PFSK-1 (cell line): ENCODE data around the gene SPZ1.

ENCODE experiments used
- FOXP2 ChIP-seq: optimal IDR thresholded peaks from 2 replicates; pipeline ENCODE3; 2011; ENCODE audit warnings: borderline replicate concordance, control low read depth, inconsistent platforms; ENCODE audit not compliant: insufficient read depth; ENCODE audit errors: extremely low read length, extremely low read depth
- POLR2AphosphoS5 ChIP-seq: IDR thresholded peaks from 2 replicates; pipeline ENCODE4 v1.6.1; 2012; ENCODE audit warnings: low read depth, mild to moderate bottlenecking, control low read depth, low read length, moderate library complexity
- REST ChIP-seq, 2 experiments: IDR thresholded peaks; 2 replicates each; pipeline versions ENCODE4 v1.6.1 to v1.8.0; 2011 to 2012; ENCODE audit warnings: low read depth in 2 of 2, low read length in 2 of 2, control low read depth in 1 of 2, inconsistent platforms in 1 of 2, mild to moderate bottlenecking in 1 of 2, moderate library complexity in 1 of 2; ENCODE audit not compliant: insufficient read depth in 1 of 2
- TAF1 ChIP-seq: IDR thresholded peaks from 2 replicates; pipeline ENCODE4 v1.6.1; 2012; ENCODE audit warnings: low read length, control low read depth, borderline replicate concordance; ENCODE audit not compliant: insufficient read depth

GRCh38 chr5:80360914-80361444 is 41.2 kb downstream of the SPZ1 start:
- no peak for TF ChIP-seq REST (IDR thresholded peaks at IDR 0.05; ENCODE audit: insufficient read depth in 1 of 2, low read depth in 2 of 2, low read length in 2 of 2)
- no peak for TF ChIP-seq POLR2AphosphoS5
- no peak for TF ChIP-seq FOXP2
- no peak for TF ChIP-seq TAF1
